Nephron progenitor cell (in vitro differentiated cells): ENCODE measurements around the gene KRT38.

Experiments
- DNase-seq: peaks from one replicate; pipeline ENCODE4 v3.0.0; 2021
- H3K27ac Mint-ChIP-seq: 2 replicates; pipeline ENCODE4 v1.8.0; 2021; ENCODE audit warnings: mild to moderate bottlenecking, moderate library complexity, mixed read lengths
- H3K27me3 Mint-ChIP-seq: 2 replicates; pipeline ENCODE4 v1.8.0; 2021; ENCODE audit warnings: mild to moderate bottlenecking, low read depth, mixed read lengths; ENCODE audit not compliant: poor library complexity
- H3K36me3 Mint-ChIP-seq: 2 replicates; pipeline ENCODE4 v1.8.0; 2021; ENCODE audit warnings: low read depth, mixed read lengths
- H3K4me1 Mint-ChIP-seq: 2 replicates; pipeline ENCODE4 v1.8.0; 2021; ENCODE audit warnings: mixed read lengths
- H3K4me3 Mint-ChIP-seq: 2 replicates; pipeline ENCODE4 v1.8.0; 2021; ENCODE audit warnings: mild to moderate bottlenecking, moderate library complexity, mixed read lengths
- H3K9me3 Mint-ChIP-seq: 2 replicates; pipeline ENCODE4 v1.8.0; 2021; ENCODE audit warnings: mild to moderate bottlenecking, moderate library complexity, mixed read lengths
- CTCF ChIP-seq: fragments of 200-600 bp; sonication (generic); IDR thresholded peaks from 2 replicates; pipeline ENCODE4 v1.5.0; 2021; ENCODE audit warnings: antibody characterized with exemption

KRT38 gene

GRCh38 chr17:41391535-41391934, 49.2 kb downstream of the KRT38 start:
- no peak overlapping the region for H3K27ac Mint-ChIP-seq
- peaks cover 8% of the 10 kb centered on the region for H3K36me3 Mint-ChIP-seq
- H3K9me3 Mint-ChIP-seq: peaks cover 22% of the 10 kb centered on the region
- peaks cover 27% of the 10 kb centered on the region for H3K4me1 Mint-ChIP-seq
- DNase-seq: no peak
- no peak overlapping the region for H3K4me3 Mint-ChIP-seq
- peaks cover 20% of the 10 kb centered on the region for H3K27me3 Mint-ChIP-seq
- TF ChIP-seq CTCF: no peak

- TF ChIP-seq CTCF: no peak
- no peak for DNase-seq
- Mint-ChIP-seq H3K4me3 (no peak overlapping the region), H3K9me3 (peaks cover 27% of the 10 kb centered on the region), H3K36me3 (peaks cover 11% of the 10 kb centered on the region), H3K4me1 (peaks cover 27% of the 10 kb centered on the region), H3K27ac (no peak overlapping the region), H3K27me3 (peaks cover 15% of the 10 kb centered on the region)
Observed at GRCh38 chr17:41390411-41390938, 50.3 kb downstream of the KRT38 start.

GRCh38 chr17:41387670-41388069, 53.1 kb downstream of the KRT38 start:
- Mint-ChIP-seq H3K27ac (no peak overlapping the region), H3K4me1 (peaks cover 27% of the 10 kb centered on the region), H3K27me3 (peaks cover 17% of the 10 kb centered on the region), H3K9me3 (peaks cover 27% of the 10 kb centered on the region), H3K36me3 (peaks cover 11% of the 10 kb centered on the region), H3K4me3 (no peak overlapping the region)
- no peak for DNase-seq
- TF ChIP-seq CTCF: no peak

- DNase-seq: no peak
- Mint-ChIP-seq H3K27me3 (peaks cover 13% of the 10 kb centered on the region), H3K4me3 (no peak overlapping the region), H3K4me1 (peaks cover 20% of the 10 kb centered on the region), H3K27ac (no peak overlapping the region), H3K36me3 (peaks cover 11% of the 10 kb centered on the region), H3K9me3 (peaks cover 27% of the 10 kb centered on the region)
- no peak for TF ChIP-seq CTCF
Observed at GRCh38 chr17:41386227-41386626, 54.6 kb downstream of the KRT38 start.
